ENCODE data around the gene BTG4. TPM values are rescaled to one million over a fixed set of nuclear protein-coding genes. Genes with fewer than 3 reads are reported as not detected.

BTG4 gene
- total RNA-seq, 3 donors from 2014 or later: not detected

- H3K36me3 ChIP-seq: no peaks in the 10 kb centered on the region
- H3K27ac ChIP-seq: peak overlapping the region; percentile 77 to 90
- intact Hi-C loops (cut with DNase I; ENCODE audit: low total_unique reads): no loop called here
- DNase-seq (ENCODE audit: low spot score in 2 of 2): no peak
- peaks cover 0 to 3% of the 10 kb centered on the region in 2 donors for H3K27me3 ChIP-seq
- peak overlapping the region; percentile 51 to 91 (median 67) for H3K4me3 ChIP-seq
- H3K9me3 ChIP-seq: no peaks in the 10 kb centered on the region
- H3K4me1 ChIP-seq: no peaks in the 10 kb centered on the region
- TF ChIP-seq POLR2AphosphoS5 (IDR thresholded peaks at IDR 0.05) (no peak), CTCF (IDR thresholded peaks at IDR 0.05) (no peak)
Measured at GRCh38 chr11:111540937-111541253, 28.7 kb upstream of the BTG4 start.

- Histone ChIP-seq H3K27me3 (peaks cover 0 to 3% of the 10 kb centered on the region in 2 donors), H3K27ac (peak within 1 kb of the TSS; percentile 77 to 90), H3K36me3 (no peaks in the 10 kb centered on the region), H3K9me3 (no peaks in the 10 kb centered on the region), H3K4me1 (no peaks in the 10 kb centered on the region), H3K4me3 (peak within 1 kb of the TSS; percentile 51 to 91 (median 67))
- no peak for TF ChIP-seq CTCF (IDR thresholded peaks at IDR 0.05)
- peak in 1 of 3 donors; percentile 4 for TF ChIP-seq POLR2AphosphoS5 (IDR thresholded peaks at IDR 0.05)
- peak; percentile 55 to 63 for DNase-seq (ENCODE audit: low spot score in 2 of 2)
- intact Hi-C loops (cut with DNase I; ENCODE audit: low total_unique reads): no loop called here
Measured at GRCh38 chr11:111540114-111540936, 28.1 kb upstream of the BTG4 start, which contains the start of gene LAYN. Gene LAYN, plus strand, starts transcription at chr11:111540720. Its CDS starts 124 bp downstream, at chr11:111540844.

DNA sequence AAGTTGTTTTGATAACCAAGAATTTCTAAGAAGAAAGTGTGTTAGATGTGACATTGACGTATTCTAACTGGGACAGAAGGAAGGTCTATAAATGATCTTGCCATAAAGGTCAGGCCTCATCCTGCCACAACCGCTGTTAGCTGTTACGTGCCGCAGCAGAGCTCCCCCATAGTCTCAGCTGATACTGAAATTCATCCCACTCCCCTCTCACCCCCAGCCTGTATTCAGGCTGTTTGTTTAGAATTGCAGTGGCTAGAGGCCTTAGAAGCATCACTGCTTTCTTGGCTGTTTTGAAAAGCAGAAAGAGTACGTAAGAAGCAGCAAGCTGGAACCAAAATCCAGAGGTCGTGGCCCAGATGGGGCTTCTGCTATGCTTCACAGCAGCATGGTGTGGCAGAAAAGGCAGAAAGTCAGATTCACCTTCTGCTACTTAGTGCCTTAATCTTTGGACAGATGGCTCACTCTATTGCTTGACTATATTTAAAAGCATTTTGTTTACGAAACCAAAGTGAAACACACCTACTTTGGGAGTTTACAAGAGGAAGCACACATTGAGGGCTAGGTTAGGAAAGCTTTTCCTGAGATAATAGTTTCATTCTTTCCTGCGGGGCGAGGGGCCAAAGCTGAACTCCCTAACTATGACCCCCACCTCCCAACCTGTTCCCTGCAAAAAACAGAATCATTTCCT lies 27.4 kb upstream of the BTG4 start:
- intact Hi-C loops (cut with DNase I; ENCODE audit: low total_unique reads): no loop called here
- TF ChIP-seq POLR2AphosphoS5 (IDR thresholded peaks at IDR 0.05): no peak
- no peak for TF ChIP-seq POLR2A (IDR thresholded peaks at IDR 0.05)
- no peak for TF ChIP-seq CTCF (IDR thresholded peaks at IDR 0.05)
- DNase-seq (ENCODE audit: low spot score in 2 of 2): no peak

DNA sequence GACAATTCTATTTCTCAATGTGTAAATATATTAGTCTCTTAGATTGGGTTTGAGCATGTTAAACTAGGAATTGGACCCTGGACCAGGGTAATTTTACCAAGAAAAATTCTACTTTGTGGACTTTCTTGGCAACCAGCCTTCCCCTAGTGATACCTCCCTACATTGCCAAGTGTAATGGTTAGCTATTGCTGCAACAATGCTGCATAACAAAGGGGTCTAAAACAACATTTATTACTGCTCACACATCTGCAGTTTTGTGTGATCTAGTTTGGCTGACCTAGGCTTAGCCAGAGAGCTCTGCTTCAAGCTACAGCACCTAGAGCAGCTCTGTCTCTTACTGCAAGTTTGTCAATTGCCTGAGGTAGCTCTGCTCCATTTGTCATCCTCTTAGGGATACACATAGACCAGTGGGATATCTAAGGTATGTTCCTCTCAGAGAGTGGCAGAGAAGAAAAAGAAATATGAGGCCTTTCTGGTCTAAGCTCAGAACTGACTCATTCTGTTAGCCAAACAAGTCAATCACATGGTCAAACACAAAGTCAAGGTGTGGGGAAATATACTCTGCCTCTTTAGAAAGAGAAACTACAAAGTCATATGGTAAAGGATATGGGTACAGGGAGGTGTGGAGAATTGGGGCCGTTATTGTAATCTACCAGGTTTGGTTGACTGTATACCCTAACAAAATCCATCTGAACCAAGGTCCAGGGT lies 26.4 kb upstream of the BTG4 start:
- H3K4me3 ChIP-seq: no peak overlapping the region
- H3K27ac ChIP-seq: no peak overlapping the region
- no peak for DNase-seq (ENCODE audit: low spot score in 2 of 2)
- H3K9me3 ChIP-seq: no peaks in the 10 kb centered on the region
- TF ChIP-seq POLR2AphosphoS5 (IDR thresholded peaks at IDR 0.05): no peak
- no peak for TF ChIP-seq CTCF (IDR thresholded peaks at IDR 0.05)
- TF ChIP-seq POLR2A (IDR thresholded peaks at IDR 0.05): no peak
- H3K27me3 ChIP-seq: peaks cover 0 to 3% of the 10 kb centered on the region in 2 donors
- H3K4me1 ChIP-seq: no peaks in the 10 kb centered on the region
- no peaks in the 10 kb centered on the region for H3K36me3 ChIP-seq
- intact Hi-C loops (cut with DNase I; ENCODE audit: low total_unique reads): no loop called here

More for the DNA sequence above, 27.4 kb upstream of the BTG4 start:
- H3K27me3 ChIP-seq: peaks cover 0 to 3% of the 10 kb centered on the region in 2 donors
- H3K4me3 ChIP-seq: peak overlapping the region; percentile 51 to 91 (median 67)
- H3K4me1 ChIP-seq: no peaks in the 10 kb centered on the region
- H3K27ac ChIP-seq: peak overlapping the region; percentile 77 to 90
- H3K9me3 ChIP-seq: no peaks in the 10 kb centered on the region
- H3K36me3 ChIP-seq: no peaks in the 10 kb centered on the region
